Stimulated activated CD8-positive, alpha-beta memory T cell treated with anti-CD3 and anti-CD28 coated beads, Interleukin-7, amount 100 ng/mL, for 48 hours (primary cell): ENCODE results near the gene TP53BP1.

Experiments
- DNase-seq, 2 donors: peaks; one replicate each; pipeline ENCODE4 v3.0.0-alpha.2; 2020; ENCODE audit warnings: low read depth in 1 of 2; ENCODE audit errors: extremely low read depth in 1 of 2

TP53BP1 gene

GRCh38 chr15:43518197-43518761 is 25.3 kb upstream of the TP53BP1 start:
- DNase-seq, result no peak

- DNase-seq, result no peak
Observed at GRCh38 chr15:43517354-43518196, 24.6 kb upstream of the TP53BP1 start, which contains the start of gene MAP1A. Gene MAP1A, plus strand, starts transcription at chr15:43517608. Its CDS starts 3,866 bp downstream, at chr15:43521474.

- DNase-seq, result no peak
Observed at GRCh38 chr15:43516801-43517353, 23.9 kb upstream of the TP53BP1 start.

GRCh38 chr15:43516185-43516584 is 23.2 kb upstream of the TP53BP1 start:
- no peak for DNase-seq

- no peak for DNase-seq
Observed at GRCh38 chr15:43515741-43516140, 22.8 kb upstream of the TP53BP1 start.

- no peak for DNase-seq
Observed at GRCh38 chr15:43514241-43515057, 21.5 kb upstream of the TP53BP1 start.

GRCh38 chr15:43513550-43513949 is 20.6 kb upstream of the TP53BP1 start:
- no peak for DNase-seq

- DNase-seq, result no peak
Observed at GRCh38 chr15:43511012-43511885, 18.3 kb upstream of the TP53BP1 start.

GRCh38 chr15:43510200-43511011 is 17.4 kb upstream of the TP53BP1 start:
- DNase-seq, result peak; percentile 96 to 97

- no peak for DNase-seq
Observed at GRCh38 chr15:43509660-43510199, 16.8 kb upstream of the TP53BP1 start.

GRCh38 chr15:43508991-43509659 is 16.2 kb upstream of the TP53BP1 start:
- DNase-seq, result no peak

- DNase-seq, result no peak
Observed at GRCh38 chr15:43508421-43508820, 15.5 kb upstream of the TP53BP1 start.

GRCh38 chr15:43505738-43506137 is 12.8 kb upstream of the TP53BP1 start:
- DNase-seq, result no peak

- no peak for DNase-seq
Observed at GRCh38 chr15:43499635-43500034, 6.7 kb upstream of the TP53BP1 start.

- no peak for DNase-seq
Observed at GRCh38 chr15:43498990-43499389, 6.0 kb upstream of the TP53BP1 start.

- DNase-seq, result no peak
Observed at GRCh38 chr15:43493703-43494472, 932 bp upstream of the TP53BP1 start.

GRCh38 chr15:43492266-43492665 is 690 bp downstream of the TP53BP1 start:
- DNase-seq, result no peak

- no peak for DNase-seq
Observed at GRCh38 chr15:43489191-43489590, 3.8 kb downstream of the TP53BP1 start.
